Activated CD8-positive, alpha-beta memory T cell treated with anti-CD3 and anti-CD28 coated beads, Interleukin-2, amount 10 ng/mL, durations not matched to agents 7 days and 5 days (primary cell): ENCODE results near the gene CYP19A1. TPM values are rescaled to one million over a fixed set of nuclear protein-coding genes. Genes with fewer than 3 reads are reported as not detected.

Experiments used
- ATAC-seq: fragments of 150-1000 bp; cut with Tn5 transposase; one replicate; pipeline ENCODE4 v1.10.0; 2021; ENCODE audit warnings: moderate library complexity
- CTCF ChIA-PET: fragments of 350-600 bp; sonication (Branson Sonifier 250); formaldehyde crosslinking; loops from one replicate; lab custom pipeline; 2021; ENCODE audit warnings: antibody characterized with exemption; lab: Charles Lee
- DNase-seq: peaks from one replicate; pipeline ENCODE4 v3.0.0-alpha.2; 2020
- H3K27ac Mint-ChIP-seq: one replicate; pipeline ENCODE4 v1.8.0; 2021; ENCODE audit warnings: mild to moderate bottlenecking, mixed read lengths
- H3K27me3 Mint-ChIP-seq: one replicate; pipeline ENCODE4 v1.8.0; 2021; ENCODE audit warnings: mixed read lengths
- H3K36me3 Mint-ChIP-seq: one replicate; pipeline ENCODE4 v1.8.0; 2021; ENCODE audit warnings: mild to moderate bottlenecking, mixed read lengths
- H3K4me1 Mint-ChIP-seq: one replicate; pipeline ENCODE4 v1.8.0; 2021; ENCODE audit warnings: mixed read lengths
- H3K4me3 Mint-ChIP-seq: one replicate; pipeline ENCODE4 v1.8.0; 2021; ENCODE audit warnings: mild to moderate bottlenecking, moderate library complexity, mixed read lengths
- H3K9me3 Mint-ChIP-seq: one replicate; pipeline ENCODE4 v1.8.0; 2022; ENCODE audit warnings: low read depth, mixed read lengths
- total RNA-seq, 2 experiments: library from RNA; stranded (reverse); gene quantifications; one replicate each; pipeline ENCODE4 v1.2.3, GENCODE V29; 2021

The CYP19A1 gene
- 1 to 10 TPM in 1 of 2 experiments, not detected in 1; 1.0 TPM for total RNA-seq

- Mint-ChIP-seq H3K27ac (no peak within 1 kb of the TSS), H3K4me1 (peaks cover 1% of the 10 kb centered on the region), H3K9me3 (no peaks in the 10 kb centered on the region), H3K36me3 (no peaks in the 10 kb centered on the region), H3K4me3 (no peak within 1 kb of the TSS), H3K27me3 (peaks cover 40% of the 10 kb centered on the region)
- CTCF ChIA-PET, result no interaction called here
- no peak for ATAC-seq
- no peak for DNase-seq
Measured at GRCh38 chr15:51338496-51338895, at the start of gene CYP19A1. Gene CYP19A1 (minus strand): TSS chr15:51338596. CDS start chr15:51242912, 95,684 bp downstream.

DNA sequence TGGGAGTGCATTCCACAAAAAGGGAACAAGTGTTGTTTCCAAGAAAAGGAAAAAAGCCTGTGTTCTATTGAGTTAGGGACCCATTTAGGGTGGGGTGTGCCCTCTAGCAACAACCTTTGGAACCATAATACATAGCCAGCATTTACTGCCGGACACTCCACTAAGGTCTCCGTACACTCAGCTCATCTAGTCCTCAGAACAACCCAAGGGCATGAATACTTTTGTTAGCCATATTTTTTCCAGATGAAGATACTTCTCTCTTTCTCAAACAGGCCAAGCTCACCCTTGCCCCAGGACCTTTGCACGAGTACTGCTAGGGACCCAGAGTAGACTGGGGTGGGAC is 49.3 kb upstream of the CYP19A1 start:
- CTCF ChIA-PET, result interaction anchor here (1.2 kb wide), 1 partner anchor 225 kb away, joined by 3 read pairs; no protein-coding TSS in a partner anchor
- Mint-ChIP-seq H3K27me3 (peaks cover 16% of the 10 kb centered on the region), H3K4me3 (no peak overlapping the region), H3K27ac (no peak overlapping the region), H3K4me1 (peaks cover 2% of the 10 kb centered on the region), H3K36me3 (no peaks in the 10 kb centered on the region), H3K9me3 (no peaks in the 10 kb centered on the region)
- ATAC-seq, result no peak
- DNase-seq, result no peak

- H3K36me3 Mint-ChIP-seq, result no peaks in the 10 kb centered on the region
- H3K27ac Mint-ChIP-seq, result no peak overlapping the region
- H3K4me1 Mint-ChIP-seq, result peaks cover 2% of the 10 kb centered on the region
- ATAC-seq, result no peak
- no peaks in the 10 kb centered on the region for H3K9me3 Mint-ChIP-seq
- CTCF ChIA-PET, result interaction anchor here (1.2 kb wide), 1 partner anchor 224 kb away, joined by 3 read pairs; no protein-coding TSS in a partner anchor
- no peak overlapping the region for H3K4me3 Mint-ChIP-seq
- peaks cover 17% of the 10 kb centered on the region for H3K27me3 Mint-ChIP-seq
- DNase-seq, result no peak
Measured at GRCh38 chr15:51386960-51387698, 48.7 kb upstream of the CYP19A1 start.

- Mint-ChIP-seq H3K4me1 (peaks cover 2% of the 10 kb centered on the region), H3K36me3 (no peaks in the 10 kb centered on the region), H3K9me3 (no peaks in the 10 kb centered on the region), H3K27me3 (peaks cover 22% of the 10 kb centered on the region), H3K27ac (no peak overlapping the region), H3K4me3 (no peak overlapping the region)
- ATAC-seq (no peak), DNase-seq (no peak)
- CTCF ChIA-PET, result no interaction called here
Measured at GRCh38 chr15:51386486-51386885, 48.1 kb upstream of the CYP19A1 start.

GRCh38 chr15:51386029-51386428 is 47.6 kb upstream of the CYP19A1 start:
- peaks cover 22% of the 10 kb centered on the region for H3K27me3 Mint-ChIP-seq
- ATAC-seq (no peak), DNase-seq (no peak)
- H3K27ac Mint-ChIP-seq, result no peak overlapping the region
- CTCF ChIA-PET, result no interaction called here
- H3K4me3 Mint-ChIP-seq, result no peak overlapping the region
- H3K36me3 Mint-ChIP-seq, result no peaks in the 10 kb centered on the region
- no peaks in the 10 kb centered on the region for H3K9me3 Mint-ChIP-seq
- peaks cover 2% of the 10 kb centered on the region for H3K4me1 Mint-ChIP-seq

DNA sequence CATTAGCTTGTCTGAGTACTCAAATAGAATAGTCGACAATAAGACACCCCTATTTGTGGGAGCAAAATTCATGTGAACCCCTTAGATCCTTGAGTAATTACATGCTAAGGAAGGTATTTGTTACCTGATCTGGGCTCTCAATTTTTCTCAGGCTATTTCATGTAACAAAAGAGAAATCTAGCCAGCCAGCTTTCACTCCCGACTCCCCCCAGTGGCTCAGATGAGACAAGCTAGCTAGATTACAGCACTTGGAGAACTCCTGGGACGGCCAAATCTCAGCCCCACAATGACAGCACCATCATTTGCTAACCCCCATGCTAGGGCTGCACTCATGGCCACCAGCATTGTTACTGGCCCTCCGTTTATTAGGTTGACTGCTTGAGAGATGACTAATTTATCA is 44.4 kb upstream of the CYP19A1 start:
- H3K4me1 Mint-ChIP-seq, result no peaks in the 10 kb centered on the region
- no peaks in the 10 kb centered on the region for H3K36me3 Mint-ChIP-seq
- ATAC-seq (no peak), DNase-seq (no peak)
- no peaks in the 10 kb centered on the region for H3K9me3 Mint-ChIP-seq
- H3K27me3 Mint-ChIP-seq, result peaks cover 24% of the 10 kb centered on the region
- no peak overlapping the region for H3K27ac Mint-ChIP-seq
- H3K4me3 Mint-ChIP-seq, result no peak overlapping the region
- CTCF ChIA-PET, result interaction anchor here (0.7 to 1.0 kb wide), 3 partner anchors 22 to 294 kb away, joined by 3 to 4 read pairs (median 4); no protein-coding TSS in a partner anchor

- no peak overlapping the region for H3K4me3 Mint-ChIP-seq
- H3K27me3 Mint-ChIP-seq, result peaks cover 24% of the 10 kb centered on the region
- DNase-seq, result peak; percentile 68
- ATAC-seq, result peak; percentile 82
- no peaks in the 10 kb centered on the region for H3K4me1 Mint-ChIP-seq
- H3K27ac Mint-ChIP-seq, result no peak overlapping the region
- H3K36me3 Mint-ChIP-seq, result no peaks in the 10 kb centered on the region
- CTCF ChIA-PET, result interaction anchor here (1.0 to 2.8 kb wide), 7 partner anchors 17 to 218 kb away, joined by 3 to 22 read pairs (median 4); no protein-coding TSS in a partner anchor
- H3K9me3 Mint-ChIP-seq, result no peaks in the 10 kb centered on the region
Measured at GRCh38 chr15:51380999-51381806, 42.8 kb upstream of the CYP19A1 start.

GRCh38 chr15:51379390-51379789 is 41.0 kb upstream of the CYP19A1 start:
- Mint-ChIP-seq H3K36me3 (no peaks in the 10 kb centered on the region), H3K27me3 (peaks cover 20% of the 10 kb centered on the region), H3K9me3 (no peaks in the 10 kb centered on the region), H3K4me3 (no peak overlapping the region), H3K4me1 (no peaks in the 10 kb centered on the region), H3K27ac (no peak overlapping the region)
- DNase-seq (no peak), ATAC-seq (no peak)
- CTCF ChIA-PET, result interaction anchor here (1.5 to 2.8 kb wide), 3 partner anchors 98 to 217 kb away, joined by 3 to 22 read pairs (median 6); no protein-coding TSS in a partner anchor

DNA sequence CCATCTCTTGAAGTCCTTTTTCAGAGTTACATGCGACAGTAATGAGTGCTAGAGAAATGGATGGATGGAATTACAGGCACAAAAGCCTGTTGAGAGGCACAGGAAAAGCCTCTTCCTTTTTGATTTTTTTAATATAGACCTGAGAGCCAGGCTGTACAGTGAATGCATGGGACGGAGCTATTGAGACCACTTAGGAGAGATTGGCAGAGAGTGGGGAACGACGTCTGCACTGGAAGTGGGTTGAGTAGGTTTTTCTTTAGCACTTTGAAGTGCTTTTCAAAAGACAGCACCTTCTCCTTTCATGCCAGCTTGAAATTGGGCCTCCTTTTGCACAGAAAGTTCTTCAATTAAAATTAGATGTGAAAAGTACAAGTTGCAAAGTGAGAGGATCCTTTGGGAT is 40.0 kb upstream of the CYP19A1 start:
- no peaks in the 10 kb centered on the region for H3K4me1 Mint-ChIP-seq
- H3K9me3 Mint-ChIP-seq, result no peaks in the 10 kb centered on the region
- H3K27ac Mint-ChIP-seq, result no peak overlapping the region
- H3K27me3 Mint-ChIP-seq, result peaks cover 17% of the 10 kb centered on the region
- no peak for ATAC-seq
- CTCF ChIA-PET, result interaction anchor here (1.5 to 1.9 kb wide), 2 partner anchors 96 to 216 kb away, joined by 5 to 6 read pairs; no protein-coding TSS in a partner anchor
- H3K4me3 Mint-ChIP-seq, result no peak overlapping the region
- H3K36me3 Mint-ChIP-seq, result no peaks in the 10 kb centered on the region
- no peak for DNase-seq

GRCh38 chr15:51377038-51377786 is 38.8 kb upstream of the CYP19A1 start:
- Mint-ChIP-seq H3K9me3 (no peaks in the 10 kb centered on the region), H3K4me3 (no peak overlapping the region), H3K27me3 (peaks cover 13% of the 10 kb centered on the region), H3K27ac (no peak overlapping the region), H3K36me3 (no peaks in the 10 kb centered on the region), H3K4me1 (no peaks in the 10 kb centered on the region)
- ATAC-seq, result no peak
- DNase-seq, result no peak
- CTCF ChIA-PET, result interaction anchor here (1.2 to 2.6 kb wide), 4 partner anchors 25 to 215 kb away, joined by 3 to 12 read pairs (median 6); no protein-coding TSS in a partner anchor

DNA sequence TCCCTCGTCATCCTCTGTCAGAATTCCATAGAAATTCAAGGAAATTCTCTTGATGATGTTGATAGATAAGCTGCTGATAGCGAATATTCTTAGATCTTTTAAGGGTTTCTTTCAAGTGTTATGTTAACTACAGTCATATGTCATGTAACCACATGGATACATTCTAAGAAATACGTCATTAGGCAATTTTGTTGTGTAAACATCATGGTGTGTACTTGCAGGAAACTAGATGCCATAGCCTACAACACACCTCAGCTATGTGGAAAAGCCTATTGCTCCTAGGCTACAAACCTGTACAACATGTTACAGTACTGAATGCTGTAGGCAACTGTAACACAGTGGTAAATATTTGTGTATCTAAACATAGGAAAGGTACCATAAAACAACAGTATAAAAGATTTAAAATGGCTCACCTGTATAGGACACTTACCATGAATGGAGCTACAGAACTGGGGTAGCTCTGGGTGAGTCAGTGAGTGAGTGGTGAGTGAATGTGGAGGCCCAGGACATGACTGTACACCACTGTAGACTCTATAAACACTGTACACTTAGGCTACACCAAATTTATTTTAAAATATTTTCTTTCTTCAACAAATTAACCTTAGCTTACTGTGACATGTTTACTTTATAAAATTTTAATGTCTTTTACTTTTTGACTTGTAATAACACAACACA is 37.7 kb upstream of the CYP19A1 start:
- no peak overlapping the region for H3K27ac Mint-ChIP-seq
- CTCF ChIA-PET, result interaction anchor here (1.2 to 2.6 kb wide), 2 partner anchors 26 to 214 kb away, joined by 3 to 12 read pairs; no protein-coding TSS in a partner anchor
- no peak overlapping the region for H3K4me3 Mint-ChIP-seq
- H3K36me3 Mint-ChIP-seq, result no peaks in the 10 kb centered on the region
- no peaks in the 10 kb centered on the region for H3K4me1 Mint-ChIP-seq
- ATAC-seq (no peak), DNase-seq (no peak)
- peaks cover 7% of the 10 kb centered on the region for H3K27me3 Mint-ChIP-seq
- no peaks in the 10 kb centered on the region for H3K9me3 Mint-ChIP-seq

DNA sequence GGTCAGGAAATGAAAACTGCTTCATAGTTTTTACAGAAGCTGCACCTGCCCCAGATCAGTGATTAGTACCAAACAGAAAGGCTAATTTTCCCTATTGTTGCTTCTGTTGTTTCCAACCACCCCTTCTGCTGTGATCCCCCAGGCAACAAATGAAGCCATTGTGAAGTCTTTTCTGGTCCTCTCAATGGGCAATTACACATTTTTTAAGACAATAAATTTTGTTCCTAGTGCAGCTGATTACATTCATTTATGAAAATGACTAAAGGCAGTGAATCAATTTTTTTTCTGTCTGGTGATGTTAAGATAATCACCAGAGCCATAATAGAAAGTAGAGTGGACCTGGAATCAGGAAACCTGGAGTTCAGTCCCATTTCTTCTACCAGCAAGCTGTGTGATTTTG is 35.7 kb upstream of the CYP19A1 start:
- Mint-ChIP-seq H3K4me1 (peaks cover 3% of the 10 kb centered on the region), H3K27me3 (peaks cover 3% of the 10 kb centered on the region), H3K4me3 (no peak overlapping the region), H3K9me3 (no peaks in the 10 kb centered on the region), H3K36me3 (no peaks in the 10 kb centered on the region), H3K27ac (no peak overlapping the region)
- CTCF ChIA-PET, result no interaction called here
- ATAC-seq (no peak), DNase-seq (no peak)
